Liver (tissue), 9 donors: Measurements from ENCODE around the gene CA10. TPM values are rescaled to one million over a fixed set of nuclear protein-coding genes. Genes with fewer than 3 reads are reported as not detected.

Experiments
- DNase-seq: peaks from one replicate; pipeline ENCODE4 v3.0.0-alpha.2; 2017; ENCODE audit warnings: low spot score
- H3K27ac ChIP-seq, 2 donors: one replicate each; pipeline ENCODE4 v1.7.0; 2013; ENCODE audit warnings: inconsistent platforms in 2 of 2, low read length in 2 of 2, control low read depth in 1 of 2, low read depth in 1 of 2, mild to moderate bottlenecking in 1 of 2
- H3K27me3 ChIP-seq, 4 donors: one replicate each; pipeline versions ENCODE4 v1.6.1 to v1.7.0; 2013; ENCODE audit warnings: low read length in 3 of 4, inconsistent platforms in 1 of 4, mild to moderate bottlenecking in 1 of 4, moderate library complexity in 1 of 4; ENCODE audit not compliant: control insufficient read depth in 4 of 4, insufficient read depth in 4 of 4
- H3K36me3 ChIP-seq, 4 donors: one replicate each; pipeline versions ENCODE4 v1.6.1 to v1.7.0; 2013; ENCODE audit warnings: low read length in 3 of 4, mild to moderate bottlenecking in 3 of 4, low read depth in 1 of 4, moderate library complexity in 1 of 4; ENCODE audit not compliant: control insufficient read depth in 4 of 4, insufficient read depth in 3 of 4
- H3K4me1 ChIP-seq, 4 donors: one replicate each; pipeline versions ENCODE4 v1.6.1 to v1.7.0; 2013; ENCODE audit warnings: low read length in 3 of 4, mild to moderate bottlenecking in 3 of 4, moderate library complexity in 1 of 4; ENCODE audit not compliant: control insufficient read depth in 4 of 4, insufficient read depth in 4 of 4
- H3K4me3 ChIP-seq, 3 donors: one replicate each; pipeline versions ENCODE4 v1.6.1 to v1.7.0; 2013; ENCODE audit warnings: low read length in 3 of 3, control low read depth in 1 of 3, low read depth in 1 of 3, mild to moderate bottlenecking in 1 of 3
- H3K9ac ChIP-seq, 2 donors: one replicate each; pipeline ENCODE4 v1.7.0; 2013; ENCODE audit warnings: low read length in 2 of 2, mild to moderate bottlenecking in 2 of 2, moderate library complexity in 2 of 2, control low read depth in 1 of 2, low read depth in 1 of 2
- H3K9me3 ChIP-seq, 4 donors: one replicate each; pipeline versions ENCODE4 v1.6.1 to v1.7.0; 2013; ENCODE audit warnings: low read length in 3 of 4; ENCODE audit not compliant: control insufficient read depth in 4 of 4
- ATF3 ChIP-seq: IDR thresholded peaks from 2 replicates; pipeline ENCODE4 v1.6.1; 2016; ENCODE audit warnings: antibody characterized with exemption
- CTCF ChIP-seq: fragments of 150-350 bp; IDR thresholded peaks from 2 replicates; pipeline ENCODE4 v1.5.1; 2017; ENCODE audit warnings: improper control_type of control experiment, low read depth, low read length; ENCODE audit not compliant: missing input control
- EGR1 ChIP-seq, 2 donors: IDR thresholded peaks; 2 replicates each; pipeline ENCODE4 v1.6.1; 2016 to 2018; ENCODE audit warnings: antibody characterized with exemption in 2 of 2, low read depth in 2 of 2
- FOXA1 ChIP-seq: IDR thresholded peaks from 2 replicates; pipeline ENCODE4 v1.6.1; 2016; ENCODE audit warnings: antibody characterized with exemption
- FOXA2 ChIP-seq: IDR thresholded peaks from 2 replicates; pipeline ENCODE4 v1.6.1; 2016; ENCODE audit warnings: antibody characterized with exemption
- GABPA ChIP-seq, 2 donors: IDR thresholded peaks in 1 of 2; conservative IDR thresholded peaks in 1 of 2; 2 replicates each; pipeline ENCODE4 v1.6.1; 2016; ENCODE audit warnings: antibody characterized with exemption in 2 of 2, mild to moderate bottlenecking in 1 of 2, moderate library complexity in 1 of 2
- HNF4A ChIP-seq, 2 donors: conservative IDR thresholded peaks; 2 replicates each; pipeline ENCODE4 v1.6.1; 2016; ENCODE audit warnings: antibody characterized with exemption in 2 of 2, mild to moderate bottlenecking in 2 of 2
- HNF4G ChIP-seq: IDR thresholded peaks from 2 replicates; pipeline ENCODE4 v1.6.1; 2016; ENCODE audit warnings: antibody characterized with exemption
- JUND ChIP-seq, 2 donors: IDR thresholded peaks; 2 replicates each; pipeline ENCODE4 v1.6.1; 2016; ENCODE audit warnings: antibody characterized with exemption in 2 of 2
- MAX ChIP-seq: IDR thresholded peaks from 2 replicates; pipeline ENCODE4 v1.6.1; 2016; ENCODE audit warnings: antibody characterized with exemption
- NR2F2 ChIP-seq: IDR thresholded peaks from 2 replicates; pipeline ENCODE4 v1.6.1; 2016; ENCODE audit warnings: antibody characterized with exemption
- RAD21 ChIP-seq, 2 donors: IDR thresholded peaks; 2 replicates each; pipeline ENCODE4 v1.6.1; 2016; ENCODE audit warnings: antibody characterized with exemption in 2 of 2, mild to moderate bottlenecking in 2 of 2
- REST ChIP-seq: IDR thresholded peaks from 2 replicates; pipeline ENCODE4 v1.6.1; 2016; ENCODE audit warnings: antibody characterized with exemption, mild to moderate bottlenecking
- RXRA ChIP-seq, 2 donors: IDR thresholded peaks; 2 replicates each; pipeline ENCODE4 v1.6.1; 2017 to 2018; ENCODE audit warnings: antibody characterized with exemption in 2 of 2, mild to moderate bottlenecking in 1 of 2
- SP1 ChIP-seq: IDR thresholded peaks from 2 replicates; pipeline ENCODE4 v1.6.1; 2018; ENCODE audit warnings: antibody characterized with exemption, mild to moderate bottlenecking
- TAF1 ChIP-seq: conservative IDR thresholded peaks from 2 replicates; pipeline ENCODE4 v1.6.1; 2016; ENCODE audit warnings: antibody characterized with exemption, mild to moderate bottlenecking
- YY1 ChIP-seq: IDR thresholded peaks from 2 replicates; pipeline ENCODE4 v1.6.1; 2016; ENCODE audit warnings: antibody characterized with exemption, mild to moderate bottlenecking
- ZBTB33 ChIP-seq: IDR thresholded peaks from 2 replicates; pipeline ENCODE4 v1.6.1; 2016; ENCODE audit warnings: antibody characterized with exemption
- WGBS: extraction: QIAGEN DNeasy Blood & Tissue Kit; methylation state at CpG from one replicate; pipeline ENCODE4 v1.1.7; 2013; 5-methylcytosine and 5-hydroxymethylcytosine counted together
- polyA plus RNA-seq, 2 donors: library from polyadenylated mRNA; stranded (reverse) in 1 of 2; unstranded in 1 of 2; fragments of 200-250 nt in 1 of 2; fragments of >200 nt in 1 of 2; fragmentation: Nextera tagmentation in 1 of 2; extraction: Ambion mirVana in 1 of 2; gene quantifications; one replicate each; pipeline versions ENCODE4 v1.2.1 to v1.2.3, GENCODE V29; 2013 to 2015
- total RNA-seq, 2 donors: library from RNA; depleted of rRNA; stranded (reverse); fragments of >200 nt; gene quantifications; one replicate each; pipeline ENCODE4 v1.2.3, GENCODE V29; 2014
- donor health status: healthy.
- donor health status: healthy.
- donor health status: healthy.
- donor health status: healthy.
- donor health status: healthy.

The CA10 gene
- total and polyA plus RNA-seq, 4 donors, result 0.05 TPM; not detected in 3

- TF ChIP-seq REST, result no peak
- no peak for TF ChIP-seq SP1
- TF ChIP-seq GABPA (IDR thresholded peaks at IDR 0.05 in 1 of 2, conservative IDR thresholded peaks at IDR 0.05 in 1 of 2), result no peak
These were observed 379.7 kb downstream of the CA10 start (continued) for GRCh38 chr17:51778842-51779241.

- no peak overlapping the region for H3K27ac ChIP-seq
- H3K9ac ChIP-seq, result no peak overlapping the region
- H3K4me1 ChIP-seq, result no peaks in the 10 kb centered on the region
- H3K36me3 ChIP-seq, result no peaks in the 10 kb centered on the region
- no peak overlapping the region for H3K4me3 ChIP-seq
- DNase-seq, result no peak
- H3K9me3 ChIP-seq, result no peaks in the 10 kb centered on the region
- 71% methylated on average over 5 of the region's 5 CpGs for WGBS
- no peak for TF ChIP-seq HNF4G
- no peak for TF ChIP-seq RXRA (IDR thresholded peaks at IDR 0.05)
- TF ChIP-seq HNF4A (conservative IDR thresholded peaks at IDR 0.05), result no peak
- no peak for TF ChIP-seq TAF1
- no peak for TF ChIP-seq ATF3
- no peak for TF ChIP-seq NR2F2
- TF ChIP-seq MAX, result no peak
- TF ChIP-seq SP1, result no peak
- TF ChIP-seq FOXA1, result no peak
- no peak for TF ChIP-seq RAD21 (IDR thresholded peaks at IDR 0.05)
- TF ChIP-seq GABPA (IDR thresholded peaks at IDR 0.05 in 1 of 2, conservative IDR thresholded peaks at IDR 0.05 in 1 of 2), result no peak
- no peak for TF ChIP-seq EGR1 (IDR thresholded peaks at IDR 0.05; ENCODE audit: low read depth in 2 of 2)
- TF ChIP-seq CTCF, result no peak
- TF ChIP-seq FOXA2, result no peak
- no peak for TF ChIP-seq YY1
- TF ChIP-seq JUND (IDR thresholded peaks at IDR 0.05), result no peak
- TF ChIP-seq ZBTB33, result no peak
- TF ChIP-seq REST, result no peak
- no peaks in the 10 kb centered on the region for H3K27me3 ChIP-seq
These were observed 388.3 kb downstream of the CA10 start for GRCh38 chr17:51770027-51770759.
